HFFc6 (cell line): ENCODE data around the gene CLSTN1. TPM values are rescaled to one million over a fixed set of nuclear protein-coding genes. Genes with fewer than 3 reads are reported as not detected.

Experiments used
- DNase-seq: peaks from one replicate; pipeline ENCODE4 v3.0.0-alpha.2; 2018
- H3K27ac Mint-ChIP-seq: 2 replicates; pipeline ENCODE4 v1.8.0; 2020; ENCODE audit warnings: mild to moderate bottlenecking, mixed read lengths
- H3K27me3 Mint-ChIP-seq: 2 replicates; pipeline ENCODE4 v1.8.0; 2021; ENCODE audit warnings: mild to moderate bottlenecking, moderate library complexity, mixed read lengths; ENCODE audit not compliant: insufficient read depth
- H3K36me3 Mint-ChIP-seq: 2 replicates; pipeline ENCODE4 v1.8.0; 2021; ENCODE audit warnings: low read depth, mixed read lengths
- H3K4me1 Mint-ChIP-seq: 2 replicates; pipeline ENCODE4 v1.8.0; 2020; ENCODE audit warnings: low read depth, mixed read lengths
- H3K4me3 Mint-ChIP-seq: 2 replicates; pipeline ENCODE4 v1.8.0; 2020; ENCODE audit warnings: mild to moderate bottlenecking, moderate library complexity, mixed read lengths
- H3K9me3 Mint-ChIP-seq: 2 replicates; pipeline ENCODE4 v1.8.0; 2020; ENCODE audit warnings: mild to moderate bottlenecking, mixed read lengths
- CTCF ChIP-seq: fragments of 200-600 bp; sonication (generic); IDR thresholded peaks from 2 replicates; pipeline ENCODE4 v1.5.0; 2021; ENCODE audit warnings: antibody characterized with exemption, mild to moderate bottlenecking
- total RNA-seq, 6 experiments: library from RNA; stranded (reverse); fragmentation: NEBNext Ultra II Directional; extraction: Animal tissue kit (Norgen Biotek cat#: 25700); gene quantifications; 2 replicates in 1 of 6; 3 replicates in 5 of 6; pipeline ENCODE4 v1.2.3, GENCODE V29; 2021

Gene CLSTN1
- total RNA-seq, 6 experiments from 2014 or later = 128 to 151 (median 137) TPM

- Mint-ChIP-seq H3K27me3 (peaks cover 1% of the 10 kb centered on the region), H3K36me3 (no peaks in the 10 kb centered on the region; the same call in 1 of the 2 replicates), H3K9me3 (no peaks in the 10 kb centered on the region), H3K4me1 (peaks cover 17% of the 10 kb centered on the region), H3K27ac (no peak overlapping the region), H3K4me3 (no peak overlapping the region)
- no peak for DNase-seq
- TF ChIP-seq CTCF = no peak
These were observed 46.8 kb upstream of the CLSTN1 start for GRCh38 chr1:9870572-9870971.

GRCh38 chr1:9869831-9870251 is 46.1 kb upstream of the CLSTN1 start:
- peaks cover 10% of the 10 kb centered on the region for H3K4me1 Mint-ChIP-seq
- no peak overlapping the region for H3K27ac Mint-ChIP-seq
- no peak for TF ChIP-seq CTCF
- H3K4me3 Mint-ChIP-seq = no peak overlapping the region
- H3K27me3 Mint-ChIP-seq = peaks cover 1% of the 10 kb centered on the region
- no peaks in the 10 kb centered on the region; the same call in 1 of the 2 replicates for H3K36me3 Mint-ChIP-seq
- no peak for DNase-seq
- H3K9me3 Mint-ChIP-seq = no peaks in the 10 kb centered on the region

- no peaks in the 10 kb centered on the region; the same call in 1 of the 2 replicates for H3K27me3 Mint-ChIP-seq
- no peak for TF ChIP-seq CTCF
- peaks cover 6% of the 10 kb centered on the region; the same call in 1 of the 2 replicates for H3K4me1 Mint-ChIP-seq
- H3K4me3 Mint-ChIP-seq = no peak overlapping the region
- H3K27ac Mint-ChIP-seq = no peak overlapping the region
- H3K9me3 Mint-ChIP-seq = no peaks in the 10 kb centered on the region
- H3K36me3 Mint-ChIP-seq = no peaks in the 10 kb centered on the region; the same call in 1 of the 2 replicates
- DNase-seq = no peak
These were observed 44.5 kb upstream of the CLSTN1 start for GRCh38 chr1:9868244-9868590.

GRCh38 chr1:9867408-9868243 is 43.9 kb upstream of the CLSTN1 start:
- no peaks in the 10 kb centered on the region for H3K9me3 Mint-ChIP-seq
- H3K4me3 Mint-ChIP-seq = no peak overlapping the region
- H3K4me1 Mint-ChIP-seq = peaks cover 6% of the 10 kb centered on the region; the same call in 1 of the 2 replicates
- peak; percentile 100 for TF ChIP-seq CTCF
- H3K27me3 Mint-ChIP-seq = no peaks in the 10 kb centered on the region; the same call in 1 of the 2 replicates
- DNase-seq = peak; percentile 49
- no peaks in the 10 kb centered on the region; the same call in 1 of the 2 replicates for H3K36me3 Mint-ChIP-seq
- no peak overlapping the region for H3K27ac Mint-ChIP-seq

- TF ChIP-seq CTCF = no peak
- no peaks in the 10 kb centered on the region for H3K9me3 Mint-ChIP-seq
- H3K4me3 Mint-ChIP-seq = no peak overlapping the region
- H3K4me1 Mint-ChIP-seq = peaks cover 6% of the 10 kb centered on the region; the same call in 1 of the 2 replicates
- no peak for DNase-seq
- no peaks in the 10 kb centered on the region; the same call in 1 of the 2 replicates for H3K36me3 Mint-ChIP-seq
- H3K27ac Mint-ChIP-seq = no peak overlapping the region
- no peaks in the 10 kb centered on the region; the same call in 1 of the 2 replicates for H3K27me3 Mint-ChIP-seq
These were observed 43.1 kb upstream of the CLSTN1 start for GRCh38 chr1:9866836-9867235.
